Endothelial cell of umbilical vein (primary cell): ENCODE measurements around the gene ETS1. TPM values are rescaled to one million over a fixed set of nuclear protein-coding genes. Genes with fewer than 3 reads are reported as not detected.

Source experiments
- BruUV-seq: library from RNA; stranded (reverse); fragments of 400-500 nt; replicated peaks from 2 replicates; lab custom pipeline; 2021; lab: Mats Ljungman, UMichigan
- CTCF ChIA-PET: fragments of 300-600, 350-600 bp; sonication (Branson Sonifier 250); formaldehyde crosslinking; loops from one replicate; lab custom pipeline; 2021; ENCODE audit warnings: antibody characterized with exemption, inconsistent platforms; lab: Charles Lee
- POLR2A ChIA-PET: fragments of 300-600, 350-600 bp; sonication (Branson Sonifier 250); formaldehyde crosslinking; loops from one replicate; lab custom pipeline; 2021; ENCODE audit warnings: antibody characterized with exemption, inconsistent platforms; lab: Charles Lee
- DNase-seq: peaks from one replicate; pipeline ENCODE4 v3.0.0-alpha.2; 2011; ENCODE audit warnings: low read depth, low spot score
- FAIRE-seq: peaks from 2 replicates; lab custom pipeline; 2011; peaks lifted over from hg19 to GRCh38; lab: Jason Lieb, UNC
- H2AFZ ChIP-seq: 2 replicates; pipeline ENCODE4 v1.6.0; 2012; ENCODE audit warnings: low read depth, low read length, control low read depth, inconsistent platforms
- H3K27ac ChIP-seq: 2 replicates; pipeline ENCODE4 v1.5.1; 2011; ENCODE audit warnings: low read depth, mild to moderate bottlenecking, control low read depth, low read length, moderate library complexity; ENCODE audit not compliant: insufficient read depth
- H3K27me3 ChIP-seq, 2 experiments: 2 replicates each; pipeline versions ENCODE4 v1.6.0 to v1.6.1; 2011; ENCODE audit warnings: low read length in 2 of 2, mixed read lengths in 1 of 2; ENCODE audit not compliant: control insufficient read depth in 2 of 2, insufficient read depth in 2 of 2
- H3K36me3 ChIP-seq, 2 experiments: 2 replicates in 1 of 2; 3 replicates in 1 of 2; pipeline ENCODE4 v1.5.1; 2011; ENCODE audit warnings: low read length in 2 of 2, mild to moderate bottlenecking in 1 of 2, moderate library complexity in 1 of 2; ENCODE audit not compliant: control insufficient read depth in 2 of 2, insufficient read depth in 2 of 2; ENCODE audit errors: extremely low read depth in 1 of 2
- H3K4me1 ChIP-seq: 3 replicates; pipeline ENCODE4 v1.5.1; 2011; ENCODE audit warnings: mild to moderate bottlenecking, low read length; ENCODE audit not compliant: control insufficient read depth, insufficient read depth; ENCODE audit errors: extremely low read depth
- H3K4me2 ChIP-seq: 2 replicates; pipeline ENCODE4 v1.6.1; 2011; ENCODE audit warnings: low read length, control low read depth, mixed read lengths; ENCODE audit not compliant: insufficient read depth
- H3K4me3 ChIP-seq, 3 experiments: fragments of 200-600 bp in 1 of 3; sonication (generic), shearing (Covaris generic) in 1 of 3; replicated peaks in 1 of 3; 2 replicates each; pipeline ENCODE4 v1.5.1; 2011 to 2016; ENCODE audit warnings: control low read depth in 3 of 3, low read length in 3 of 3, mild to moderate bottlenecking in 2 of 3, inconsistent platforms in 1 of 3, low read depth in 1 of 3, moderate library complexity in 1 of 3; ENCODE audit not compliant: insufficient read depth in 1 of 3
- H3K79me2 ChIP-seq: 2 replicates; pipeline ENCODE4 v1.6.0; 2012; ENCODE audit warnings: low read length, inconsistent platforms; ENCODE audit not compliant: control insufficient read depth, insufficient read depth
- H3K9ac ChIP-seq: replicated peaks from 2 replicates; pipeline ENCODE3; 2011; ENCODE audit warnings: low read length, control low read depth; ENCODE audit not compliant: insufficient read depth; ENCODE audit errors: extremely low read depth
- H3K9me1 ChIP-seq: replicated peaks from 3 replicates; pipeline ENCODE4 v1.6.0; 2011; ENCODE audit warnings: mild to moderate bottlenecking, low read length; ENCODE audit not compliant: control insufficient read depth, insufficient read depth; ENCODE audit errors: extremely low read depth
- H3K9me3 ChIP-seq: replicated peaks from 2 replicates; pipeline ENCODE4 v1.5.1; 2012; ENCODE audit warnings: low read length, inconsistent platforms; ENCODE audit not compliant: control insufficient read depth, insufficient read depth
- H4K20me1 ChIP-seq: replicated peaks from 2 replicates; pipeline ENCODE3; 2011; ENCODE audit warnings: mild to moderate bottlenecking, low read length; ENCODE audit not compliant: control insufficient read depth, insufficient read depth; ENCODE audit errors: extremely low read depth
- CTCF ChIP-seq, 2 donors: IDR thresholded peaks; 1 replicate in 1 of 2; 2 replicates in 1 of 2; pipeline ENCODE4 v1.5.1; 2011; ENCODE audit warnings: low read length in 2 of 2, mild to moderate bottlenecking in 2 of 2, moderate library complexity in 2 of 2, control low read depth in 1 of 2, inconsistent platforms in 1 of 2, low read depth in 1 of 2; ENCODE audit not compliant: insufficient read depth in 1 of 2; ENCODE audit errors: extremely low read depth in 1 of 2
- EZH2 ChIP-seq: IDR thresholded peaks from 2 replicates; pipeline ENCODE4 v1.6.1; 2012; ENCODE audit warnings: borderline replicate concordance, low read depth, mild to moderate bottlenecking, moderate library complexity, low read length, inconsistent platforms; ENCODE audit not compliant: severe bottlenecking
- FOS ChIP-seq: IDR thresholded peaks from 2 replicates; pipeline ENCODE4 v1.6.1; 2011; ENCODE audit warnings: mild to moderate bottlenecking, low read length, moderate library complexity, borderline replicate concordance; ENCODE audit not compliant: insufficient read depth
- GATA2 ChIP-seq: IDR thresholded peaks from 2 replicates; pipeline ENCODE4 v1.7.0; 2011; ENCODE audit warnings: low read depth, mild to moderate bottlenecking, moderate library complexity, mixed read lengths, low read length; ENCODE audit not compliant: insufficient read length, insufficient read depth
- JUN ChIP-seq: IDR thresholded peaks from 2 replicates; pipeline ENCODE4 v1.6.1; 2011; ENCODE audit warnings: borderline replicate concordance, low read depth; ENCODE audit not compliant: insufficient read length, insufficient read depth
- MAX ChIP-seq: IDR thresholded peaks from 2 replicates; pipeline ENCODE4 v1.6.1; 2011; ENCODE audit not compliant: insufficient read depth, insufficient read length
- MYC ChIP-seq: IDR thresholded peaks from one replicate; pipeline ENCODE4 v1.6.1; 2011; ENCODE audit warnings: mild to moderate bottlenecking, low read depth, low read length
- POLR2A ChIP-seq: IDR thresholded peaks from 2 replicates; pipeline ENCODE4 v1.6.1; 2012; ENCODE audit warnings: low read depth, mild to moderate bottlenecking, control low read depth, low read length
- POLR2AphosphoS5 ChIP-seq: IDR thresholded peaks from 2 replicates; pipeline ENCODE4 v1.6.1; 2012; ENCODE audit warnings: low read depth, mild to moderate bottlenecking, control low read depth, low read length, moderate library complexity; ENCODE audit not compliant: insufficient read depth
- dilution Hi-C: fragments of 300-500 bp; cut with MboI; formaldehyde crosslinking; loops from one replicate; pipeline ENCODE4 v1.15.0; 2019; ENCODE audit warnings: low sequenced_read_pairs; ENCODE audit not compliant: extremely low pct_ligation_motif_present
- intact Hi-C: fragments of 100-400 bp; cut with micrococcal nuclease; formaldehyde crosslinking; loops from one replicate; pipeline ENCODE4 v1.10.0; 2022
- polyA plus RNA-seq, 4 experiments: library from polyadenylated mRNA; depleted of rRNA in 3 of 4; stranded (reverse) in 3 of 4; unstranded in 1 of 4; fragments of >200 nt; gene quantifications; 2 replicates each; pipeline versions ENCODE4 v1.2.1 to v1.2.3, GENCODE V29; 2011 to 2012; ENCODE audit warnings: missing spikeins in 1 of 4
- total RNA-seq: library from RNA; stranded (reverse); gene quantifications from 2 replicates; pipeline ENCODE4 v1.2.3, GENCODE V29; 2021

The ETS1 gene
- total and polyA plus RNA-seq, 2 donors (not counting 3 experiments of a cell fraction or from before 2014, with no cell fraction given) = 34.2 to 115 TPM

- Histone ChIP-seq H3K9ac (no peak overlapping the region), H3K79me2 (no peaks in the 10 kb centered on the region), H4K20me1 (no peaks in the 10 kb centered on the region), H3K27me3 (peaks cover 6 to 29% of the 10 kb centered on the region in 2 experiments), H3K4me3 (no peak overlapping the region), H3K4me1 (peaks cover 3% of the 10 kb centered on the region), H2AFZ (no peak overlapping the region), H3K9me3 (no peaks in the 10 kb centered on the region), H3K36me3 (no peaks in the 10 kb centered on the region), H3K4me2 (no peak overlapping the region), H3K9me1 (no peaks in the 10 kb centered on the region), H3K27ac (no peak overlapping the region)
- FAIRE-seq (peak; percentile 84), DNase-seq (peak; percentile 79)
- BruUV-seq = no TSS peak
- TF ChIP-seq POLR2A (no peak), EZH2 (no peak), GATA2 (no peak), FOS (no peak), JUN (no peak), POLR2AphosphoS5 (no peak), CTCF (IDR thresholded peaks at IDR 0.05; ENCODE audit: extremely low read depth in 1 of 2, insufficient read depth in 1 of 2, low read depth in 1 of 2, low read length in 2 of 2) (no peak), MYC (no peak), MAX (no peak)
- dilution Hi-C loops (no loop called here), intact Hi-C loops (loop anchor here (2.0 kb wide), 1 partner anchor 62 kb away; no protein-coding TSS in a partner anchor)
- CTCF ChIA-PET = interaction anchor here (0.6 to 1.9 kb wide), 4 partner anchors 18 to 464 kb away, joined by 3 to 4 read pairs (median 3); no protein-coding TSS in a partner anchor
- POLR2A ChIA-PET = no interaction called here
Measured at GRCh38 chr11:128610721-128611617, 23.6 kb upstream of the ETS1 start.
